Activated CD4-positive, alpha-beta T cell treated with anti-CD3 and anti-CD28 coated beads, Interleukin-2, Interleukin-6, amounts not matched to agents 100 ng/mL and 50 ng/mL, durations not matched to agents 16 hours and 8 hours (primary cell): ENCODE results near the gene KRT7.
"Not testable (repeated sequence)": the region's sequence is repeated elsewhere in the genome, so short reads cannot be mapped to it uniquely, and the experiment has no call there.

Experiments used
- DNase-seq: peaks from one replicate; pipeline ENCODE4 v3.0.0-alpha.2; 2020

Gene KRT7

DNA sequence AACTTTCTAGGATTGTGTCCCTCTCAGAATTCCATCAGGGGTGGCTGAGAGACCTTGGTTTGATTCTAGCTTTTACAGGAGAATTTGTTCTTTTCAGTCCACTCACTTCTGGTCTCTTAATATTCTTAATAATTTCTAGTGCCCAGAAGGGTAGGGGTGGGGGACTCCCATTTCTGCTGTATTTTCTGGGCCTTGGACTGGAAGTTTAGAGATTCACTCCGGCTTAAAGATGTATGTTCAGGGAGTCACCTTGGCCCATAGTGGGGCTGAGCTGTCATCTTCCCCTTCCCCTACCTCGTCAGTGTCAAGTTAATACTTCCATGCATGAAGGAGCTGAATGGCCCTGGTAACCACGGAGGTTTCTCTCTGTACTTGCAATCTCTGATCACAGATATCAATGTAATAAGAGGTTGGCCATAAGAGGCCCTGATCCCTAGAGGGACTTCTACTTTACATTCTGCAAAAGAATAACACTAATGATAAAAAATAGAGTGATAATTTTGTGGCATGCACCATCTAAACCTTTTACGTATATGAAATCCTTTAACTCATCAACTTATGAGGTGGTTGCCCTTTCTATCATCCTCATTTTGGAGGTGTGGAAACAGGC, 51.6 kb downstream of the KRT7 start:
- no peak for DNase-seq

DNA sequence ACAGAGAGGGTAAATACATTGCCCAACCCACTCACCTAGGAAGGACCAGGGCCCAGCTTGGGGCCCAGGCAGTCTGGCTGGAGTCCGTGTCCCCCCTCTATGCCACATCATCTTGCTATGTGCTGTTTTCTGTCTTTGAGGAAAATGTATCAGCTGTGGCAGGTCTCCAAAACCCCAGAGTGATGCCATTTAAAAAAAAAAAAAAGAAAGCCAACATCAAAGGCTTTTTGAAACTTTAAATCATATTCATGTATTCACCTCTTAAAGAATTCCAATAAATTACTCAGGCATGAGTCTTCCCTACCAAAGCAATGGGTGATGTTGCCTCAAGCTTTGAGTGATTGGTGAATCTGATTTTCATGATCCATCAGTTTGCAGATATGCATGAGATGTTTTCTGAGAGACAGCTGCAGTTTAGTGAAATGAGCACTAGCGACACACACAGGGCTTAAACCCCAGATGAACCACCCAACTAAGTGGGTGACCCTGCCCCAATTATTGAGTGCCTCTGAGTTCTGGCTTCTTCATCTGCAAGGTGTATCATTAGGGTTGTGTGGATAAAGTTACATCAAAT, 52.2 kb downstream of the KRT7 start:
- DNase-seq: no peak

DNA sequence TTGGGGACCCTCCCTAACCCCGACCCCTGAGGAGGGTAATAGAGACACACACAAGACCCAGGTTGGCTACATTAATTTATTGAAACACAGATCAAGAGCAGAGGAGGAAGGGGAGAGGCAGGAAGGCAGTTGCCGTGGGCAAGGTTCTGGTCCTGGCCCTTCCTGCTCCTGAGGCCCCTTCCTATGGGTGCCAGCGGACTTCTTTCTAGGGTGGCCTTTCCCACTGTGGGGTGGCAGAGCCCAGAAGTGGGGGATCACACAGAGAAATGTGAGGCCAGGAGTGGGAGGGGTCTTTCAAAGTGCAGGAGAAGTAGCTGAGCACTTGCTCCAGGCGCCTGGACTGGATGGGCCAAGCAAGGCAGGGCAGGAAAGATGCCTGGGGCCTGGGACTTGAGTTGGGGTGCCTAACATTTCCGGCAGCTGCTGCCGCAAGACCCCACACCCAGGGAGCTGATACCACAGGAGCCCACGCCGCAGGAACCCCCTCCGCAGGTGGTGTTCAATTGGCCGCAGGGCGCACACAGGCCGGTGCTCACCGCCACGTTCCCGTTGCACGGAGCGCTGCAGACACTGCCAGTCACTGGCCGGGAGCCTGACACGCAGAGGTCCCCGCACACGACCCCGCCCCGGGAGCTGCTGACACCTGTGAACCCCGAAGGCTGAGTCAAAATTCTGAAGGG, 52.9 kb downstream of the KRT7 start:
- DNase-seq: no peak

GRCh38 chr12:52286857-52287785, 54.1 kb downstream of the KRT7 start:
- DNase-seq: not testable (repeated sequence)

DNA sequence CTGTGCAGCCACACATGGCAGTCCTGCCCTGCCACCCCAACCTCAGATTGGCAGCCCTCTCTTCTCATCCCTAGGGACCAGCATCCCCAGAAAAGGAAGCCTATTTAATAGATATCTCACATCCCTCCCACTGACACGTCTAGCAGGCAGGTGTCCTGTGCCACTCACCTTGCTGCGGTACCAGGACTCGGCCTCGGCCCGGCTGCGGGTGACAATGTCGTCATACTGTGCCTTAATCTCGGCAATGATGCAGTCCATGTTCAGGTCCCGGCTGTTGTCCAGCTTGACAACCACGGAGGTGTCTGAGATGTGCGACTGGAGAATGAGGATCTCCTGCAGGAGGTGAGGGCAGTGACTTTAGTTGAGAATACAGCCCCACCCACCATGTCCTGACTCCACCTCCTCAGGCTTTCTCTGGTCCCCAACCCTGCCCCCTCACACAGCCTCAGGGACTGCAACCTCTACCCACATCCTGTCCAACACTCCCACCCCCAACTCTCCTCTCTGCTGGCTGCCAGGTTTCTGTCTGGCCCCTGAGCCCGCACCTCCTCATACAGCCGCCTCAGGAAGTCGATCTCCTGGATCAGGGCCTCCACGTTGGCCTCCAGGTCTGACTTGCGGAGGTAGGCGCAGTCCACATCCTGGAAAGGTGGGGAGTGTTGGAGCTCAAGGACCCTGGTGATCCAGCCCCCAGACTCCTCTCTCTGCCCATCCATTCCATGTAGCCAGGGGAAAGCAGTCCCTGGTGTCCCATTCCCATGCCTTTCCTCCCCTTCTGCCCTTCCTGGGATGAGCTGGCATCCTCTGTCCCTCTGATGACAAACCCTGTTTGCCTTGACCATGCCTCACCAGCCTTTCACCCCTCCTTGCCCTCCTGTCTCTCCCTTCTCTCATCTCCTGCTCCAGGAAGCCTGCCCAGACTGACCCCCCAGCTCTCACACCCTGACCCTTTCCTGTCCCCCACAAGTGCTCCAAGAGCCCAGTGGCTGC, 55.1 kb downstream of the KRT7 start:
- DNase-seq: not testable (repeated sequence)

DNA sequence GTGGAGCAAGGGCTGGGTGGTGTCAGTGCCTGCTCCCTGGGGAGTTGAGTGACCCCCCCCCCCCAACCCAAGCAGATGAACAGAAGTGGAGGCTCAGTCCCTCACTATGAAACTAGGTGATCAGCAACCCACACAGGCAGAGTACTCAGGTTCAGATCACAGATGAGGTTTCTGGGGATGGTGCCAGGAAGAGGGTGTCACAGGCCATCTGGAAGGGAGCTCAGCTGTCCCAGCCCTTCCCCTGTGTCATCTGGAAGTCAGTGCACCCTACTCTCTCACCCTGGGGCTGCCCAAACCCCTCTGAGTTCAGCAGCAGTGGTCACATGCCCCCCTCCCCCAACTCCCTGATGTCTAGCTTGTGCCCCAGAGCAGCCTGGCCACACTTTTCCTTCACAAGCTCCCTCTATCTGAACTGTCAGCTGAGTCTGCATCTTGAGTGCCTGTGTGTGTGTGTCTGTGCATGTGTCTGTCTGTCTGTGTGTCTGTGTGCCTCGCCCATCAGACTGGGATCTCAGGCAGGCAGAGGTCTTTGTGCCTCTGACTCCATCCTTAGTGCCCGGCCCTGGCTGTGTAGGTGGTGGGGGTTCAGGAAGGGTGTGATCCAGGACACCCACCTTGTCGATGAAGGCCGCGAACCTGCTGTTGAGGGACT, 57.6 kb downstream of the KRT7 start:
- DNase-seq: not testable (repeated sequence)

DNA sequence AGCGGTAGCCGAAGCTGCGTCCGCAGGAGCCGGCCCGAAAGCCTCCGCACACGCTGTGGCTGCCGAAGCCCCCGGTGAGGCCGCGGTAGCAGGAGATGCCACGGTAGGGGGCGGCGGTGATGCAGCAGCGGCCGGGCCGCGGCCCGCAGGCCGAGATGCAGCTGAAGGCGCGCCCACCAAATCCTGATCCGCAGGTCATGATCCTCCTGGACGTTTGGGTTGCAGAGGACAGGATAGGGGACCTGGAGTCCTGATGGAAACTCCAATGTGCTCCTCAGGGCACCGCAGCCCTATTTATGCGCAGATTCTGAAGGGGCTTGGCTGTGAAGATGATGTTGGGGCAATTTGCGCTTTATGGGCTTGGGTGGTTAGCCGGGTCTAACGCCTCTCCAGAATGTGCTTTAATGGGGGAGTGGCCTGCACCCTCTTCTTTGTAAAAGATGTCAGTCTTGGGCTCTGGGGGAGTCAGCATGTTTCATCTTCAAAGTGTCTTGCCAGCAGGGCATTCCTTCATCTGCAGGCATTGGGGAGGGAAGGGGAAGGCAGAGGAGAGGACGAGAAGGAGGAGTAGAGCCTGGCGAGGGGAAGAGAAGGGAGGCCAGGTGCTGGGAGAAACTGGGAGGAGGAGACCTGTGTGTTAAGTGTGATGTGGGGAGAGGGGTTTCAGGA, 58.4 kb downstream of the KRT7 start, which contains the start of gene KRT81:
TSS of gene KRT81 (minus strand) at position 268 of the 669 bp plus-strand sequence. CDS start at position 199, 69 bp downstream.
- DNase-seq: no peak

DNA sequence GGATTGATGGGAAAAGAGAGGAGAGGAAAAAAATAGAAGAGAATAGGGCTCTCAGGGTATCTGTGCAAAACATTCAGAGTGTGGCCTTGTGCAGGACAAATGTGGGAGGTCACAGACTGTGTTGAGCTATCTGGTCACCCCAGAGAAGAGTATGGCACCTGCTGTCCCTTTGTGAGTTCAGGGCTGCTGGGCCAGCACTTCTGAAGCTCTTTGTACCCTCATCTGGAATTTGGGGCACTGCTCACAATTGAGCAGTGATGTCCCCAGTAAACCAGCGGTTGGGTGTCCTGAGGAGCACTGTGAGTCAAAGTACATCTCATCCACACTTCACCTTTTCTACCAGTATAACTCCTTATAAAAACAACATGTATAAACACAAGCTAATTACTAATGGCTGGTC, 60.9 kb downstream of the KRT7 start:
- no peak for DNase-seq

- DNase-seq: no peak
These were observed 61.8 kb downstream of the KRT7 start for GRCh38 chr12:52294803-52295202.

DNA sequence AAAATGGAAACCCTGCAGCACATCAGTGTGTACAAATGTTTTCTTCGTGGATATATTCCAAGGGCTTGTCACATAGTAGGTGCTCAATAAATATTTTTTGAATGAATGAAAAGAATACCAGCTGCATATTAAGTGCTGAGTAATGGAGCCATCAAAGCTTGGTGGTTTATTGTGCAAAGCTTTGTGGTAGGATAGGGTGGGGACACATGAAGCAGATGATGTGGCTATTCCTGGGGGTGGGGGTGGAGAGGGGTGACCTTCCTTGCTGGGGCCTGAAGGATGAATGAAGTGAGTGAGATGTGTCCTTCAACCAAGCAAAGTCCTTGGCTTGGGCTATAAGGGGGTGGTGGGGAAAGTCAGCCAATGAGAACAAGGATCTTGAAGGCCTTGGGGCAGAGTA, 62.6 kb downstream of the KRT7 start:
- no peak for DNase-seq

DNA sequence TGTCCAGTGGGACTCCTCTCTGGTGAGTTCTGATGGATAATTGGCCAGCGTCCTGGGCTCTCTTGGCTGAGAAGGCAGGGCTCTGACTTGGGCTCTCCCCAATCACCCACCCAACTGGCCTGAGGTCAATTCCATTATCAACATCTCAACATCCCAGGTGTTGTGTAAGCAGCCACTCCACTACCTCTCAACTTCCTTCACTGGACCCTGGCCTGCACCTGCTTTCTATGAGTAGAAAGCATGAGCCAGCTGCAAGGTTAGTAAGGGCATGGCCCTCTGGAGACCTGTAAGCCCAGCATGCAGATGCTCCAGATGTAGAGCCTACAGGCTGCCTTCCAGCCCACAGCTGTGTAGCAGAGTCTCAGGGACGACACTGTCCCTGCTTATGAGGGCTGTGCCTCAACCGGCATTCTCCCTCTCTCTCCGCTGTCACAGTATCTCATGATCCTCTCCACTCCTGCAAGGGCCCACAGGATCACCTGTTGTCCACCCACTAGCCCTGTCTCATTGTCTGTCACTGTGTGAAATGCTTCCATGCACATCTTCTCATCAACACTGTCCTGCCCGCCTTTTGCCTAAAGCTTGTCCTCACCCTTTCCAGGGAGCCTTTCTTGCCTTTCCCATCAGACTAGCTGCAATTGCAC, 63.7 kb downstream of the KRT7 start:
- no peak for DNase-seq
